Measurements from ENCODE around the gene GAREM2. TPM values are rescaled to one million over a fixed set of nuclear protein-coding genes. Genes with fewer than 3 reads are reported as not detected.

Gene GAREM2
- total RNA-seq, 1 experiment from 2014 or later, result 2.8 TPM

GRCh38 chr2:26189123-26189522 lies 16.2 kb downstream of the GAREM2 start:
- H3K27me3 ChIP-seq (replicated peaks; ENCODE audit: insufficient read depth, low read depth, low read length, poor library complexity), result no peaks in the 10 kb centered on the region
- ChIA-PET POLR2A (ENCODE audit: low non-redundant PET) (interaction anchor here (0.7 kb wide), 1 partner anchor 13 kb away, joined by 3 read pairs; no protein-coding TSS in a partner anchor), CTCF (no interaction called here)
- peaks cover 21% of the 10 kb centered on the region for H3K36me3 ChIP-seq (ENCODE audit: insufficient read depth, low read length, poor library complexity, severe bottlenecking)
- no peak for DNase-seq (ENCODE audit: low spot score)
- no peaks in the 10 kb centered on the region for H3K9me3 ChIP-seq (ENCODE audit: low read depth, low read length, poor library complexity, severe bottlenecking)
- no peaks in the 10 kb centered on the region for H3K4me1 ChIP-seq (ENCODE audit: insufficient read depth, low read length, poor library complexity, severe bottlenecking)
- no TSS peak for BruUV-seq (replicated peaks)
- no peak for TF ChIP-seq CTCF (conservative IDR thresholded peaks at IDR 0.05; ENCODE audit: low read depth, low read length)
- TF ChIP-seq EZH2 (IDR thresholded peaks at IDR 0.05; ENCODE audit: borderline replicate concordance, low read depth, low read length, poor library complexity, severe bottlenecking), result no peak
- H3K27ac ChIP-seq (ENCODE audit: low read depth, low read length, poor library complexity, severe bottlenecking), result no peak overlapping the region
- no peak overlapping the region for H3K4me3 ChIP-seq (ENCODE audit: low read depth, low read length, poor library complexity, severe bottlenecking)
- intact Hi-C loops (cut with micrococcal nuclease; ENCODE audit: unreplicated experiment), result no loop called here

- intact Hi-C loops (cut with micrococcal nuclease; ENCODE audit: unreplicated experiment), result no loop called here
- Histone ChIP-seq H3K4me3 (ENCODE audit: low read depth, low read length, poor library complexity, severe bottlenecking) (no peak overlapping the region), H3K27me3 (replicated peaks; ENCODE audit: insufficient read depth, low read depth, low read length, poor library complexity) (no peaks in the 10 kb centered on the region), H3K9me3 (ENCODE audit: low read depth, low read length, poor library complexity, severe bottlenecking) (no peaks in the 10 kb centered on the region), H3K36me3 (ENCODE audit: insufficient read depth, low read length, poor library complexity, severe bottlenecking) (peaks cover 27% of the 10 kb centered on the region), H3K4me1 (ENCODE audit: insufficient read depth, low read length, poor library complexity, severe bottlenecking) (no peaks in the 10 kb centered on the region), H3K27ac (ENCODE audit: low read depth, low read length, poor library complexity, severe bottlenecking) (no peak overlapping the region)
- TF ChIP-seq CTCF (conservative IDR thresholded peaks at IDR 0.05; ENCODE audit: low read depth, low read length) (no peak), EZH2 (IDR thresholded peaks at IDR 0.05; ENCODE audit: borderline replicate concordance, low read depth, low read length, poor library complexity, severe bottlenecking) (no peak)
- POLR2A ChIA-PET (ENCODE audit: low non-redundant PET), result no interaction called here
- CTCF ChIA-PET, result no interaction called here
- DNase-seq (ENCODE audit: low spot score), result no peak
- no TSS peak for BruUV-seq (replicated peaks)
These were observed 16.9 kb downstream of the GAREM2 start for GRCh38 chr2:26189751-26190150.

GRCh38 chr2:26190369-26190768 lies 17.5 kb downstream of the GAREM2 start:
- intact Hi-C loops (cut with micrococcal nuclease; ENCODE audit: unreplicated experiment), result no loop called here
- H3K9me3 ChIP-seq (ENCODE audit: low read depth, low read length, poor library complexity, severe bottlenecking), result no peaks in the 10 kb centered on the region
- H3K27ac ChIP-seq (ENCODE audit: low read depth, low read length, poor library complexity, severe bottlenecking), result no peak overlapping the region
- ChIA-PET POLR2A (ENCODE audit: low non-redundant PET) (no interaction called here), CTCF (no interaction called here)
- H3K27me3 ChIP-seq (replicated peaks; ENCODE audit: insufficient read depth, low read depth, low read length, poor library complexity), result no peaks in the 10 kb centered on the region
- no peak for DNase-seq (ENCODE audit: low spot score)
- TF ChIP-seq CTCF (conservative IDR thresholded peaks at IDR 0.05; ENCODE audit: low read depth, low read length), result no peak
- TF ChIP-seq EZH2 (IDR thresholded peaks at IDR 0.05; ENCODE audit: borderline replicate concordance, low read depth, low read length, poor library complexity, severe bottlenecking), result no peak
- H3K36me3 ChIP-seq (ENCODE audit: insufficient read depth, low read length, poor library complexity, severe bottlenecking), result peaks cover 33% of the 10 kb centered on the region
- no TSS peak for BruUV-seq (replicated peaks)
- H3K4me1 ChIP-seq (ENCODE audit: insufficient read depth, low read length, poor library complexity, severe bottlenecking), result no peaks in the 10 kb centered on the region
- H3K4me3 ChIP-seq (ENCODE audit: low read depth, low read length, poor library complexity, severe bottlenecking), result no peak overlapping the region

Measured in A673 (cell line).